GM13977 (cell line): ENCODE measurements around the gene CCNB1IP1.

Source experiments
- DNase-seq: peaks from one replicate; pipeline ENCODE4 v3.0.0; 2012; ENCODE audit warnings: low spot score
- in situ Hi-C: fragments of 300-500 bp; cut with MboI; formaldehyde crosslinking; loops from one replicate; pipeline ENCODE4 v1.12.0; 2022; ENCODE audit warnings: low sequenced_read_pairs, low pct_unique_long_range_greater_than_20kb, mixed read lengths, inconsistent platforms; ENCODE audit not compliant: unreplicated experiment
- TF ChIP-seq, protein P1 (sequence below): IDR thresholded peaks from 2 replicates; pipeline ENCODE4 v1.5.1; 2012; ENCODE audit warnings: mild to moderate bottlenecking, control low read depth; ENCODE audit not compliant: insufficient read depth; ENCODE audit errors: extremely low read depth, missing control alignments

The CCNB1IP1 gene

DNA sequence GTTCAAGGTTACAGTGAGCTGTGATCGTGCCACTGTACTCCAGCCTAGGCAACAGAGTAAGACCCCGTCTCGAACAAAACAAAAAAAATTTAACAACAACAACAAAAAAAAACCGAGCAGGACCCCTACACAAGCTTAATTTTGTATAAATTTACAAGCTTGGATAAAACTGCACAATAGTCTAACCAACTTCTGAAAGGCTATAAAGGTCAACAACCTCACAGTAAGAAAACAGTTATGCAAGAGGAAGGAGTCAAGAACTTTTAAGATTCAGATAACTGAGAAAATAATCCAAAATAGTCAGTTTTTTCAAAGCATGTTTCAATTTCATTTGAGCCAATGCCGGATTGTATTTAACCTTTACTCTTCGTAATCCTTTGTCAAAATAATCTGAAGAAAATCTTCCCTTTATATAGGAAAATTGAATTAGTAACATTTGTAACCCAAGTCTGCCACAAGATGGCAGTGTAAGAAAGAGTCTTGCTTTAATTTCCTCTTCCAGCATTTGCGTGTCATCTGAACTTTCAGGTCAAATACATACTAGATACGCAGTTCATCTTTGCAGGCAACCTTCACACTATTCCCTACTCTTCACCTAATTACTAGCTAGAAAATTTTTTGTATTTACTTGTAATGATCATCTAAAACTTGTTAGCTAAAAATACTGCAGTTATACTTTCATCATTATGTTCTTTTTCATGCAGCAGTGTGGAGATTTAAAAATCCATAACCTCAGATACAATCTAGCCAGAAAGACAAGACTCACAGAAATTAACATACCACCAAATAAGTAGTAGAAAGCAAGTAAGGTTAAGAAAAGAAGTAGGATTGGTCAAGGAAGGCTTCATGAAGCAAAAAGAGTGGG lies 5.8 kb downstream of the CCNB1IP1 start:
- TF ChIP-seq, protein P1, sequence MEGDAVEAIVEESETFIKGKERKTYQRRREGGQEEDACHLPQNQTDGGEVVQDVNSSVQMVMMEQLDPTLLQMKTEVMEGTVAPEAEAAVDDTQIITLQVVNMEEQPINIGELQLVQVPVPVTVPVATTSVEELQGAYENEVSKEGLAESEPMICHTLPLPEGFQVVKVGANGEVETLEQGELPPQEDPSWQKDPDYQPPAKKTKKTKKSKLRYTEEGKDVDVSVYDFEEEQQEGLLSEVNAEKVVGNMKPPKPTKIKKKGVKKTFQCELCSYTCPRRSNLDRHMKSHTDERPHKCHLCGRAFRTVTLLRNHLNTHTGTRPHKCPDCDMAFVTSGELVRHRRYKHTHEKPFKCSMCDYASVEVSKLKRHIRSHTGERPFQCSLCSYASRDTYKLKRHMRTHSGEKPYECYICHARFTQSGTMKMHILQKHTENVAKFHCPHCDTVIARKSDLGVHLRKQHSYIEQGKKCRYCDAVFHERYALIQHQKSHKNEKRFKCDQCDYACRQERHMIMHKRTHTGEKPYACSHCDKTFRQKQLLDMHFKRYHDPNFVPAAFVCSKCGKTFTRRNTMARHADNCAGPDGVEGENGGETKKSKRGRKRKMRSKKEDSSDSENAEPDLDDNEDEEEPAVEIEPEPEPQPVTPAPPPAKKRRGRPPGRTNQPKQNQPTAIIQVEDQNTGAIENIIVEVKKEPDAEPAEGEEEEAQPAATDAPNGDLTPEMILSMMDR, result peak; percentile 63
- in situ Hi-C loops, result loop anchor here (5.0 kb wide), 1 partner anchor 285 kb away; no protein-coding TSS in a partner anchor
- DNase-seq, result peak; percentile 55

DNA sequence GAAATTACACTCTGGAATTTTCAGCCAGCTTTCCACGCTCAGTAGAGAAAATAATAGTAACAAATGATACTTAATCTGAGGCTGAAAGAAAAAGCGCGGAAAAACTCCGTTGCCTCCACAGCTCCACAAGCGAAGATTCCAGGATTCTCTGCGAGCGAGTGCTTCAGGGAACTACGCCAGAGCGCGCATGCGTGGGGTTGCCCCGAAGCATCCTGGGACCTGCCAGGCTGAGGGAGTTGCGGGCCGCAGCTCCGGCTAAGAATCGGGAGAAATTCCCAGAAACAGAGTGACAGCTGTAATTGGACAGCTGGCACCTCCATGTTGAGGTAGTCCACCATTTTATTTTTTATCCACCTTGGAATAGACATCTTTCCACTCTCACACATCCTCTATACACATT lies 15.4 kb downstream of the CCNB1IP1 start:
- TF ChIP-seq, protein P1, result no peak

GRCh38 chr14:20314026-20314425 lies 19.1 kb downstream of the CCNB1IP1 start:
- in situ Hi-C loops, result no loop called here
- DNase-seq, result no peak
- TF ChIP-seq, protein P1, result no peak

More for the DNA sequence above, 15.4 kb downstream of the CCNB1IP1 start:
- no peak for DNase-seq
- in situ Hi-C loops, result no loop called here

- DNase-seq, result no peak
- TF ChIP-seq, protein P1, result no peak
- in situ Hi-C loops, result no loop called here
These were observed 27.0 kb downstream of the CCNB1IP1 start for GRCh38 chr14:20306079-20306423.

- in situ Hi-C loops, result no loop called here
- peak; percentile 86 for DNase-seq
- TF ChIP-seq, protein P1, result peak; percentile 92
These were observed 27.6 kb downstream of the CCNB1IP1 start, which contains the start of gene TTC5 for GRCh38 chr14:20305265-20306078. TTC5 (minus strand) TSS chr14:20305951; CDS start chr14:20305937, 14 bp downstream.

DNA sequence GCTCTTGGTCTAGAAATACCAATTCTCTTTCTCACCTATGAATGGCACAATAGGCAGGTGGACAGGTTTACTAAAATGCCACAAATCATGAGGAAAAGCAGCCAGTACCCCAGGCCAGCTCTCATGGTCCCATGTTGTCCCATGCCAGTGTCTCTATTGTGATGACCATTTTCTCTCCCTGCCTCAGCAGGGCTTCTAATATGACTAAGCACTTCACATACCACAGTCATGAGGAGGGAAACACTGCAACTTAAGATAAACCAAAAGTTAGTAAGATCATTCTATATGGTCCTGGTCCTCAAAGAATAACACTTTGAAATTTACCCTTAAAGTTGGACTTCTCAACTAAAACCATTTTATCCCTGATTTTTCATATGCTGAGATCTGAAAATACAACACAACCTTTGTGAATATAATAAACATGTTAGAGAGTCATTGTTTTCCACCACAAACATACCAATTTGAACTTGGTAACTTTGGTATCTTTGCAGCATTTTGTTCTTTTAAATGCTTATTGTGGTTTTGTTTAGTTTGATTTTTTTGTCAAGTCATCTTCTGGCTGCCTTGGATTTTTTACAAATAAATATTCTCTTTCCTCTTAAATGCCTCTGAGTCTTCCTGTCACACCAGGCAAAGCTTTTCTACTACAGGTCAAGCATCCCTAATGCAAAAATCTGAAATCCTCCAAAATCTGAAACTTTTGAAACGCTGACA lies 30.9 kb downstream of the CCNB1IP1 start:
- in situ Hi-C loops, result no loop called here
- DNase-seq, result no peak
- TF ChIP-seq, protein P1, result no peak
